HepG2 (cell line): ENCODE data around the gene CFAP54.

Experiments
- ATM ChIP-seq: fragments of 450-650 bp; IDR thresholded peaks from 2 replicates; pipeline ENCODE4 v1.7.1; 2017; ENCODE audit warnings: mild to moderate bottlenecking, borderline replicate concordance
- CTCF ChIP-seq: sonication (generic); formaldehyde crosslinking; IDR thresholded peaks from 2 replicates; pipeline ENCODE4 v1.5.0; 2020; ENCODE audit warnings: mild to moderate bottlenecking, missing genetic modification reagents, moderate library complexity
- NFIB ChIP-seq: sonication (generic); formaldehyde crosslinking; IDR thresholded peaks from 2 replicates; pipeline ENCODE4 v1.9.0; 2021; ENCODE audit warnings: missing genetic modification reagents, mild to moderate bottlenecking, borderline replicate concordance
- RFXANK ChIP-seq: IDR thresholded peaks from 2 replicates; pipeline ENCODE4 v1.6.1; 2016
- SNRNP70 ChIP-seq: fragments of 200-400 bp; formaldehyde crosslinking; IDR thresholded peaks from 2 replicates; pipeline ENCODE4 v1.6.1; 2017; ENCODE audit warnings: mild to moderate bottlenecking, low read depth, low read length, moderate library complexity
- SOX6 ChIP-seq, 2 experiments: fragments of 450-650 bp in 1 of 2; sonication (generic) in 1 of 2; formaldehyde crosslinking in 1 of 2; IDR thresholded peaks; 2 replicates each; pipeline versions ENCODE4 v1.4.0 to v1.6.1; 2017 to 2020; ENCODE audit warnings: antibody characterized with exemption in 1 of 2, mild to moderate bottlenecking in 1 of 2, missing genetic modification reagents in 1 of 2

- TF ChIP-seq SNRNP70 (no peak), RFXANK (CRISPR knock-in tag) (no peak), CTCF (CRISPR knock-in tag) (no peak), SOX6 (IDR thresholded peaks at IDR 0.05) (no peak), SOX6 (CRISPR knock-in tag; IDR thresholded peaks at IDR 0.05) (no peak), NFIB (no peak), ATM (no peak)
Measured at GRCh38 chr12:96752211-96752610, 262.8 kb downstream of the CFAP54 start.
